Duodenal mucosa (tissue), 2 donors: Measurements from ENCODE around the gene MAP3K5.
"Not testable (repeated sequence)": the region's sequence is repeated elsewhere in the genome, so short reads cannot be mapped to it uniquely, and the experiment has no call there.

Experiments used
- H3K27ac ChIP-seq: one replicate; pipeline ENCODE4 v1.7.0; 2013; ENCODE audit warnings: low read depth, low read length
- H3K27me3 ChIP-seq, 2 donors: one replicate each; pipeline ENCODE4 v1.7.0; 2013; ENCODE audit warnings: low read length in 2 of 2, control low read depth in 1 of 2; ENCODE audit not compliant: insufficient read depth in 2 of 2, control insufficient read depth in 1 of 2
- H3K36me3 ChIP-seq, 2 donors: one replicate each; pipeline ENCODE4 v1.7.0; 2013; ENCODE audit warnings: low read length in 2 of 2, control low read depth in 1 of 2; ENCODE audit not compliant: insufficient read depth in 2 of 2, control insufficient read depth in 1 of 2
- H3K4me1 ChIP-seq, 2 donors: one replicate each; pipeline ENCODE4 v1.7.0; 2013; ENCODE audit warnings: low read length in 2 of 2, control low read depth in 1 of 2; ENCODE audit not compliant: insufficient read depth in 2 of 2, control insufficient read depth in 1 of 2
- H3K4me3 ChIP-seq, 2 donors: one replicate each; pipeline ENCODE4 v1.7.0; 2013; ENCODE audit warnings: low read length in 2 of 2, low read depth in 1 of 2
- H3K9ac ChIP-seq, 2 donors: one replicate each; pipeline ENCODE4 v1.7.0; 2013; ENCODE audit warnings: low read length in 2 of 2, low read depth in 1 of 2
- H3K9me3 ChIP-seq, 2 donors: one replicate each; pipeline ENCODE4 v1.7.0; 2013; ENCODE audit warnings: low read length in 2 of 2, control low read depth in 1 of 2; ENCODE audit not compliant: control insufficient read depth in 1 of 2

The MAP3K5 gene

DNA sequence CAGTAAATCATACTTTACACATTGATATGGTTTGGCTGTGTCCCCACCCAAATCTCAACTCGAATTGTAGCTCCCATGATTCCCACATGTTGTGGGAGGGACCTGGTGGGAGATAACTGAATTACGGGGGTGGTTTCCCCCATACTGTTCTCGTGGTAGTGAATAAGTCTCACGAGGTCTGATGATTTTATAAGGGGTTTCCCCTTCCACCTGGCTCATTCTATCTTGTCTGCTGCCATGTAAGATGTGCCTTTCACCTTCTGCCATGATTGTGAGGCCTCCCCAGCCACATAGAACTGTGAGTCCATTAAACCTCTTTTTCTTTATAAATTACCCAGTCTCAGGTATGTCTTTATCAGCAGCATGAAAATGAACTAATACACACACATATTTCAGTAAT lies 79.6 kb downstream of the MAP3K5 start:
- not testable (repeated sequence) for H3K9ac ChIP-seq, H3K4me3 ChIP-seq, H3K4me1 ChIP-seq, H3K27me3 ChIP-seq, H3K9me3 ChIP-seq, H3K27ac ChIP-seq, H3K36me3 ChIP-seq

DNA sequence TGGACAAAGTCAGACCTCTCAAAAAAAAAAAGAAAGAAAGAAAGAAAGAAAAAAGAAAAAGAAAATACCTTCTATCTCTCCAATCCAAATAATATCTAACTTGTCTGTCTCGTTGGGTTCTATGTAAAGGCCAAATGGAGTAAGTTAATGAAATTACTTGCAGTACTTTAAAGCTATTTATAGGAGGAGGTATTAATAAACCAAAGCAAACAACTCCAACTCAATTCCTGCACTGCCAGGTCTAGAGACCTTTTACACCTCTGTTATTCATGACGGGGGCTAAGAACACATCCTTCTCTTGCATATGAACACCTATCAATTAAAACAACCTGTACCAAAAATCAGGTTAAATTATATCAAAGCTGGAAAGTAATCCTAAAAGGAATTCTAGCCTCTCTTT lies 80.6 kb downstream of the MAP3K5 start:
- Histone ChIP-seq H3K9ac (no peak overlapping the region), H3K4me3 (no peak overlapping the region), H3K9me3 (no peaks in the 10 kb centered on the region), H3K27me3 (no peaks in the 10 kb centered on the region), H3K27ac (no peak overlapping the region), H3K4me1 (peaks cover 4 to 7% of the 10 kb centered on the region in 2 donors), H3K36me3 (no peaks in the 10 kb centered on the region)

DNA sequence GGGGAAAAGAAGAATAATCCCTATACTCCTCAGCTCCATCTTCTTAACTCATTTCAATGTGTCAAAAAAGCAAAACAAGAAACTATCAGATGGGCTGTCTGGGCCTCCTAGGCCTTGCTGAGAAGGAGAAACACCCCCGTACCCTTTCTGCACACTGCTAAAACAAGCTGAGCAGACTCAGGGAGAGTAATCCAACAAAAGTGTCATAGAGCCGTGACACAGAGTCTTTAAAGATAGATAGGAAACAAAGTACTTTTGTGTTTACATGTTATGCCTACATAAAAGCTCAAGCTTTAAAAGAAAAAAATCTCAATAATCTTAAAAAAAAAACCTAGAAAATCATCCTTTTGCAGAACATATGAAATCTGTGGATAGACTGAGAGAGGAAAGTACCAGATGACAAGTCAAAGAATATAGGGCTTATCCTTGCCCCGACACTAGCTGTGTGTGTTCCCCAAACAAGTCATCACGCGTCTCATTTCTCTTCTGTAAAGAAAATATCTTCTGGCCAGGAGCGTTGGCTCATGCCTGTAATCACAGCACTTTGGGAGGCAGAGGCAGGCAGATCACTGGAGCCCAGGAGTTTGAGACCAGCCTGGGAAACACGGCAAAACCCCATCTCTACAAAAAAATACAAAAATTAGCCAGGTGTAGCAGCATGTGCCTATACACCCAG lies 81.3 kb downstream of the MAP3K5 start:
- H3K27ac ChIP-seq: no peak overlapping the region
- H3K36me3 ChIP-seq: no peaks in the 10 kb centered on the region
- no peaks in the 10 kb centered on the region for H3K27me3 ChIP-seq
- H3K4me3 ChIP-seq: no peak overlapping the region
- peaks cover under 1 to 1% of the 10 kb centered on the region in 2 donors for H3K4me1 ChIP-seq
- H3K9me3 ChIP-seq: no peaks in the 10 kb centered on the region
- no peak overlapping the region for H3K9ac ChIP-seq

DNA sequence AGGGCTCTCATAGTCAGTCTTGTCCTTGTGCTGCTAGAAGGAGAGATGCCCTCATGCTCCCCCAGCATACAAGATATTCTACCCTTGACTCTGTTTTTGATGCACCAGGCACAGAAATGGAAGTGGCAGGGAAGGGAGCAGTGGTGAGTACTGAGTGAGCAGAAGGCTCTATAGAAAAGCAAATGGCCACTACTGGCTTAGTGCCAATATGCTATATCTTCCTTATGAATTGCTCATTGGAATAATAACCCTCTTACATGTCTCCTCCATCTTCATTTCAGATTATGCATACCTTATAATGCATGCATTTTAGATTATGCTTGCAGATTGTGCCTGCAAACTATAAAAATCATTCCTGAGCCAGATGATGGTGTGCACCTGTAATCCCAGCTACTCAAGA lies 82.8 kb downstream of the MAP3K5 start:
- H3K4me3 ChIP-seq: no peak overlapping the region
- H3K9me3 ChIP-seq: no peaks in the 10 kb centered on the region
- peaks cover 0 to 3% of the 10 kb centered on the region in 2 donors for H3K36me3 ChIP-seq
- H3K9ac ChIP-seq: no peak overlapping the region
- H3K27me3 ChIP-seq: no peaks in the 10 kb centered on the region
- H3K4me1 ChIP-seq: no peaks in the 10 kb centered on the region
- H3K27ac ChIP-seq: no peak overlapping the region

DNA sequence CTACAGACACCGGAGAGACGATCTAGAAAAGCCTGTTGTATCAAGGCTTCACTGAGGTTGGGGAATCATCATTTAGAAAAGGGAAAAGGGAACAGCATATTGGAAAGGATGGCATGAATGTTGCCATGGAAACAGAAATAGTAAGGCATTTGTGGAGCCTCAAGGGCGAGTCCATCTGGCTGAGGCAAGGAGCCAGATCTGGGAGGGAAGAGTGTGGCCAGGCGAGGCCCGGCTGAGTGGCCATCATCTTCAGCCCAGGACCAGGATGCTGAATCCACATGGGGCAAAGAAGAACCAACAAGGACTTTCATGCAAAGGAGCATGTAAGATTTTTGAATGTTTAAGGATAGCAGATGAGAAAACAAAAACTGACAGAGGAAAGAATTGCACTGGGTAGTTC lies 85.8 kb downstream of the MAP3K5 start:
- H3K9ac ChIP-seq: no peak overlapping the region
- H3K9me3 ChIP-seq: no peaks in the 10 kb centered on the region
- H3K27me3 ChIP-seq: no peaks in the 10 kb centered on the region
- no peak overlapping the region for H3K27ac ChIP-seq
- H3K4me1 ChIP-seq: peaks cover 1 to 12% of the 10 kb centered on the region in 2 donors
- peaks cover 0 to 3% of the 10 kb centered on the region in 2 donors for H3K36me3 ChIP-seq
- no peak overlapping the region for H3K4me3 ChIP-seq

DNA sequence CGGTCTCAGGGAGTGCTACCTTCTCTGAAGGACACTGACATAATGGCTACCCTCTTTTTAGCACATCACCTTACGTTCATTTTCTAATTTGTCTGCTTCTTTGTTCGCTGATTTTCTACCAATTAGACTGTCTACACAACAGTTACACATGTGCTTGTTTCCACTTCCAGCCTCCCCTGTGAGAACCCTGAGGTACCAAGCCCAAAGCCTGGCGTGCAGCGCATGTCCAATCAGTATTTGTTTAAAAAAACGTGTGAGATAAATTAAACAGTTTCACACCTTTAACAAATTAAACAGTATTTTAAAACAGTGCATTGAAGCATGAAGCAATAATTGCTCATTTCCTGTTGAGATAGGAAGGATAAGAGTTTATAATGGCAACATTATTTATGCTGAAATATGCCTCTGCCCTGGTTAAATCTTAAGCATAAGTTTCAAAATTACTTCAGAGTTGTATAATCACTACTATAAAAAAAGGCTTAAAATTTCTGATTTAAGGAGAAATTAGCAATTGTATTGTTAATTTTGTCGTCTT lies 88.9 kb downstream of the MAP3K5 start:
- Histone ChIP-seq H3K9ac (no peak overlapping the region), H3K4me1 (peaks cover 6 to 26% of the 10 kb centered on the region in 2 donors), H3K9me3 (no peaks in the 10 kb centered on the region), H3K36me3 (peaks cover 0 to 4% of the 10 kb centered on the region in 2 donors), H3K27ac (no peak overlapping the region), H3K27me3 (no peaks in the 10 kb centered on the region), H3K4me3 (no peak overlapping the region)

DNA sequence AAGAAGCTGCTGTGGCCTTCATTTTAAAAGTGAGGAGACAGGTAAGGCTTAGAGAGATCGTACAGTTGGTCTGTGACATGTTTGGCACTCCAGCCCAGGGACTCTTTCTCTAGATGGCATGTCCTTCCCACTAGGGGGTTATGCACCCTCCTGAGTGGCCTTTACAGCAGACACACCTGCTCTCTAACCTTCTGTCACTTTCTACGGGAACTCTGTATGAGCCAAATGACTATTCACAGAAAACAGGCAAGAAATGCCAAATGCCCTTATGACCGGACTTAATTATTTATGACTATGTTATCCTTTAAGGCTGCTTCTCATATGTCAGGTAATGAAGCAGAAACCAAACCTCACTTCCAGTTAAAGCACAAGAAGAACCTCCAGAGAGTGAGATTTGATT lies 91.2 kb downstream of the MAP3K5 start:
- no peak overlapping the region for H3K9ac ChIP-seq
- H3K27me3 ChIP-seq: no peaks in the 10 kb centered on the region
- no peaks in the 10 kb centered on the region for H3K9me3 ChIP-seq
- no peak overlapping the region for H3K27ac ChIP-seq
- no peak overlapping the region for H3K4me3 ChIP-seq
- peaks cover 6 to 26% of the 10 kb centered on the region in 2 donors for H3K4me1 ChIP-seq
- peaks cover 0 to 6% of the 10 kb centered on the region in 2 donors for H3K36me3 ChIP-seq

DNA sequence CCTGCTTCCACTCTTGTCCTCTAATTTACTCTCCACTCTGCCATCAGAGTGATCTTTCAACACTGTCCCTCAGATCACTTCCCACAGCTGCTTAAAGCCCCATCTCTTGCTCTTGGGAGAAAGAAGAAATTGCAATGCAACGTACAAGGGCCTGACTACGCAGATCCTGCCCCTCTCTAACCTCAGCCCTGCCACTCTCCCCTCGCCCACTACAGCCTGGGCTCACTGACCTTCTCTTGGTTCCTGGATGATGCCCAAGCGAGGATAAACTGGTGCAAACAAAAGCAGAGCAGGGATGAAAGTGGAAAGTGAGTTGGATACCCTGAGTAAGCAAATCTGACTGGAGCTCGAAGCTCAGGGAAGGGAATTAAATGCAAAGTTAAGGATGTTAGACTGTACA lies 92.9 kb downstream of the MAP3K5 start:
- H3K9me3 ChIP-seq: no peaks in the 10 kb centered on the region
- H3K4me1 ChIP-seq: peaks cover 6 to 26% of the 10 kb centered on the region in 2 donors
- no peak overlapping the region for H3K4me3 ChIP-seq
- no peak overlapping the region for H3K27ac ChIP-seq
- no peak overlapping the region for H3K9ac ChIP-seq
- peaks cover 0 to 3% of the 10 kb centered on the region in 2 donors for H3K36me3 ChIP-seq
- H3K27me3 ChIP-seq: no peaks in the 10 kb centered on the region

DNA sequence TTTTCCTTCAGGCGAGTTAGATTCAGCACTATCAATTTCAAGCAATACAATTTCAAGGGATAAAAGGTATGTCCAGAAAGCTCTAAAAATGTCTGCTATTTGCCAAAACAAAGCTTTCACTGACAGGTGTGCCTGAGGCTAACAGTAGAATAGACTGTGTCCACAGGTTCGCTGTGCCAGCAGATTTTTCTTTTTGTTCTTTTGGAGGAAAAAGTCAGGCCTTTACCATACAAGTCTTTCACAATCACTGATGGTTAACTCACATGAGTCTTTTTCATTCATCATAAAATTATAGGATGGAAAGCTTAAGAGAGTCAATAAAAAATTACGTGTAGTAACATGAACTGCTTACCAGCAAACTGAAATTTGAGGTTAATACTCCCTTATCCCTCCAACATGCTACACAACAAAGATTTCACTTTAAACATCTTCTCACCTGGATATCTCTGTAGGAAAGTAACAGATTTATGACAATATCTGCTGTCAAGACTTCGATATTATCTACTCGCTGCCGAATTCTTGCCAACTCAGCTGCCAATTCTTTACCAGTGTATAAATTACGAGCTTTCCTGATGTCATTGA lies 95.4 kb downstream of the MAP3K5 start:
- H3K4me1 ChIP-seq: peaks cover 6 to 18% of the 10 kb centered on the region in 2 donors
- no peak overlapping the region for H3K27ac ChIP-seq
- peaks cover 3 to 8% of the 10 kb centered on the region in 2 donors for H3K36me3 ChIP-seq
- no peak overlapping the region for H3K4me3 ChIP-seq
- no peaks in the 10 kb centered on the region for H3K27me3 ChIP-seq
- H3K9me3 ChIP-seq: no peaks in the 10 kb centered on the region
- no peak overlapping the region for H3K9ac ChIP-seq

DNA sequence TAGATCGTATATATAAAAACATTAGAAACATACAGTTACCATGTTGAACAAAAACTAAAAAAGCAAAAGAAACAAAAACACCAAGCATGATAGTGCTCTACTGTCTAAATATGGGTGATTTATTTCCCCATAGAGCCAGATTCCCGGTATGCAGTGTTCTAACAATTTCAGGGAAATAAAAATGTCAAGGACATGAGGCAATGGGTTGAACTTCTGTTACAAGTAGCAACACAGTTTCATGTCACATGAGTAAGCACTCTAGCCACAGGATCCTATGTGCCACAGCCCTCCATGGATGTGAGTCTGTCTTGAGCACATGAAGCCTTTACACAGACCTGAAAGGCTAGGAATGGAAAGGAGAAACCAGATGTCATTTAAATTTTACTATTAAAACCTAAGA lies 96.0 kb downstream of the MAP3K5 start:
- Histone ChIP-seq H3K36me3 (peaks cover 3 to 8% of the 10 kb centered on the region in 2 donors), H3K27me3 (no peaks in the 10 kb centered on the region), H3K9me3 (no peaks in the 10 kb centered on the region), H3K27ac (no peak overlapping the region), H3K9ac (no peak overlapping the region), H3K4me3 (no peak overlapping the region), H3K4me1 (peaks cover 3 to 11% of the 10 kb centered on the region in 2 donors)
